OCI-LY7 (cell line): ENCODE results near the gene SPATA21. TPM values are rescaled to one million over a fixed set of nuclear protein-coding genes. Genes with fewer than 3 reads are reported as not detected.
A peak's percentile ranks its signal among the peaks of the same experiment; 100 is the strongest.

ENCODE experiments used
- BruUV-seq: library from RNA; stranded (reverse); fragments of 400-500 nt; replicated peaks from 2 replicates; lab custom pipeline; 2021; lab: Mats Ljungman, UMichigan
- CTCF ChIA-PET: fragments of 300-600 bp; sonication (Branson Sonifier 250); formaldehyde crosslinking; loops from one replicate; lab custom pipeline; 2022; ENCODE audit warnings: antibody characterized with exemption; ENCODE audit not compliant: unreplicated experiment; lab: Charles Lee
- POLR2A ChIA-PET: fragments of 300-600 bp; sonication (Branson Sonifier 250); formaldehyde crosslinking; loops from one replicate; lab custom pipeline; 2022; ENCODE audit warnings: antibody characterized with exemption; lab: Charles Lee
- DNase-seq: peaks from one replicate; pipeline ENCODE4 v3.0.0-alpha.2; 2015; ENCODE audit warnings: low spot score
- H2AFZ ChIP-seq: fragments of 200-600 bp; sonication (generic), shearing (Covaris generic); 2 replicates; pipeline ENCODE4 v1.6.1; 2014; ENCODE audit warnings: mild to moderate bottlenecking, antibody characterized with exemption, low read length, moderate library complexity
- H3K27ac ChIP-seq: fragments of 200-600 bp; sonication (generic); 2 replicates; pipeline ENCODE4 v1.5.1; 2014; ENCODE audit warnings: mixed run types, low read depth, mild to moderate bottlenecking, moderate library complexity, low read length, inconsistent platforms; ENCODE audit not compliant: poor library complexity, severe bottlenecking
- H3K36me3 ChIP-seq: fragments of 200-600 bp; sonication (generic); 2 replicates; pipeline ENCODE4 v1.6.1; 2014; ENCODE audit warnings: mild to moderate bottlenecking, antibody characterized with exemption, low read length, moderate library complexity, mixed read lengths; ENCODE audit not compliant: insufficient read depth
- H3K4me1 ChIP-seq: fragments of 200-600 bp; sonication (generic); 2 replicates; pipeline ENCODE4 v1.5.1; 2014; ENCODE audit warnings: mild to moderate bottlenecking, low read length; ENCODE audit not compliant: insufficient read depth, poor library complexity, severe bottlenecking
- H3K4me2 ChIP-seq: fragments of 200-600 bp; sonication (generic); 2 replicates; pipeline ENCODE4 v1.6.1; 2014; ENCODE audit warnings: mild to moderate bottlenecking, low read length
- H3K4me3 ChIP-seq: fragments of 200-600 bp; sonication (generic); 2 replicates; pipeline ENCODE4 v1.5.1; 2014; ENCODE audit warnings: mild to moderate bottlenecking, low read depth, low read length; ENCODE audit not compliant: poor library complexity, severe bottlenecking
- H3K79me2 ChIP-seq: fragments of 200-600 bp; sonication (generic); 2 replicates; pipeline ENCODE4 v1.6.1; 2016; ENCODE audit warnings: low read depth, mild to moderate bottlenecking, low read length, moderate library complexity, mixed read lengths; ENCODE audit not compliant: insufficient read depth
- H3K9me2 ChIP-seq: fragments of 200-600 bp; sonication (generic); 2 replicates; pipeline ENCODE4 v1.6.1; 2016; ENCODE audit warnings: mild to moderate bottlenecking, low read length, mixed read lengths; ENCODE audit not compliant: insufficient read depth
- H3K9me3 ChIP-seq: fragments of 200-600 bp; sonication (generic); 2 replicates; pipeline ENCODE4 v1.6.1; 2014; ENCODE audit warnings: mild to moderate bottlenecking, mixed run types, low read length, mixed read lengths
- H4K20me1 ChIP-seq: fragments of 200-600 bp; sonication (generic); 2 replicates; pipeline ENCODE4 v1.6.1; 2014; ENCODE audit warnings: mild to moderate bottlenecking, antibody characterized with exemption, low read length, moderate library complexity, mixed read lengths; ENCODE audit not compliant: insufficient read depth
- EZH2phosphoT487 ChIP-seq: fragments of 200-600 bp; sonication (generic); IDR thresholded peaks from 2 replicates; pipeline ENCODE4 v1.6.1; 2018; ENCODE audit warnings: low read depth, borderline replicate concordance, mild to moderate bottlenecking, mixed run types, antibody characterized with exemption, low read length, moderate library complexity, mixed read lengths
- intact Hi-C: fragments of 100-400 bp; cut with micrococcal nuclease; formaldehyde crosslinking; loops from one replicate; pipeline ENCODE4 v1.10.0; 2022; ENCODE audit not compliant: unreplicated experiment
- total RNA-seq, 2 experiments: library from RNA; depleted of rRNA in 1 of 2; stranded (reverse); fragments of >200 nt in 1 of 2; shearing (Covaris generic) in 1 of 2; gene quantifications; 2 replicates each; pipeline ENCODE4 v1.2.3, GENCODE V29; 2014 to 2022
- TF ChIP-seq, protein P1 (sequence below): fragments of 200-600 bp; sonication (generic); conservative IDR thresholded peaks from 2 replicates; pipeline ENCODE4 v1.5.1; 2014; ENCODE audit warnings: mild to moderate bottlenecking, antibody characterized with exemption, low read length, moderate library complexity, mixed read lengths

Gene SPATA21
- total RNA-seq, 2 experiments from 2014 or later = 0.40 TPM; not detected in 1

DNA sequence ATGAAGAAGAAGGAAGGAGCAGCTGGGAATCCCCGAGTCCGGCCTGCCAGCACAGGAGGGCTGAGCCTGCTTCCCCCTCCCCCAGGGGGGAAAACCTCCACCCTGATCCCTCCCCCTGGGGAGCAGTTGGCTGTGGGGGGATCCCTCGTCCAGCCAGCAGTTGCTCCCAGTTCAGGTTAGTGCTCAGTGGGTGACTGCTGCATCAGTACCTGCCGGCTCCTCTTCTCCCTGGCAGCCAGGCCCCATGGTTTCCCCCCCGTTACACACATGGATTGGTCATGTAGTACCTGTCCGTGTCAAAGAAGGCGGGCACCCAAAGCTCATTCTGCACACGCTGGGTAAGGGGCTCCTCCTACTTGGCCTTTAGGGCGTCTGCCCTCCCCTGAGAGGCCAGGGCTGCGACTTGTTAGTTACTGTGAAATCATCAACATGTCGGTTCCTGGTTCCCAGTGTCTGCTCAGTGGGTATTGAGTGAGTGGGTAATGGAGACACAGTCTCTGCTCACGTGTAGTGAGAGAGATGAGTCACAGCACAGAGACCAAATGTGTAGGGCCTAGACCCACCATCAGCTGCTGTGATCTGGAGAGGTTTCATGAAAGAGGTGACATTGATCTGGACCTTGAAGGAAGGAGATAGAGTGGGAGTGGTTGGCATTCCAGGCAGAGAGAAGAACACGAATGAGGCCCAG is 14.8 kb upstream of the SPATA21 start:
- POLR2A ChIA-PET = interaction anchor here (0.6 kb wide), 2 partner anchors 89 to 482 kb away, joined by 3 to 4 read pairs; no protein-coding TSS in a partner anchor
- H3K27ac ChIP-seq = peak overlapping the region; percentile 7
- peaks cover 98% of the 10 kb centered on the region for H3K36me3 ChIP-seq
- CTCF ChIA-PET = no interaction called here
- no peaks in the 10 kb centered on the region for H3K79me2 ChIP-seq
- peak overlapping the region; percentile 53 for H3K4me2 ChIP-seq
- peaks cover 23% of the 10 kb centered on the region for H3K4me1 ChIP-seq
- H3K9me2 ChIP-seq = no peaks in the 10 kb centered on the region
- TF ChIP-seq, protein P1, sequence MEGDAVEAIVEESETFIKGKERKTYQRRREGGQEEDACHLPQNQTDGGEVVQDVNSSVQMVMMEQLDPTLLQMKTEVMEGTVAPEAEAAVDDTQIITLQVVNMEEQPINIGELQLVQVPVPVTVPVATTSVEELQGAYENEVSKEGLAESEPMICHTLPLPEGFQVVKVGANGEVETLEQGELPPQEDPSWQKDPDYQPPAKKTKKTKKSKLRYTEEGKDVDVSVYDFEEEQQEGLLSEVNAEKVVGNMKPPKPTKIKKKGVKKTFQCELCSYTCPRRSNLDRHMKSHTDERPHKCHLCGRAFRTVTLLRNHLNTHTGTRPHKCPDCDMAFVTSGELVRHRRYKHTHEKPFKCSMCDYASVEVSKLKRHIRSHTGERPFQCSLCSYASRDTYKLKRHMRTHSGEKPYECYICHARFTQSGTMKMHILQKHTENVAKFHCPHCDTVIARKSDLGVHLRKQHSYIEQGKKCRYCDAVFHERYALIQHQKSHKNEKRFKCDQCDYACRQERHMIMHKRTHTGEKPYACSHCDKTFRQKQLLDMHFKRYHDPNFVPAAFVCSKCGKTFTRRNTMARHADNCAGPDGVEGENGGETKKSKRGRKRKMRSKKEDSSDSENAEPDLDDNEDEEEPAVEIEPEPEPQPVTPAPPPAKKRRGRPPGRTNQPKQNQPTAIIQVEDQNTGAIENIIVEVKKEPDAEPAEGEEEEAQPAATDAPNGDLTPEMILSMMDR = no peak
- no peak for TF ChIP-seq EZH2phosphoT487
- H3K9me3 ChIP-seq = no peaks in the 10 kb centered on the region
- H2AFZ ChIP-seq = no peak overlapping the region
- no TSS peak for BruUV-seq
- H4K20me1 ChIP-seq = no peaks in the 10 kb centered on the region
- no peak for DNase-seq
- intact Hi-C loops = no loop called here
- no peak overlapping the region for H3K4me3 ChIP-seq

DNA sequence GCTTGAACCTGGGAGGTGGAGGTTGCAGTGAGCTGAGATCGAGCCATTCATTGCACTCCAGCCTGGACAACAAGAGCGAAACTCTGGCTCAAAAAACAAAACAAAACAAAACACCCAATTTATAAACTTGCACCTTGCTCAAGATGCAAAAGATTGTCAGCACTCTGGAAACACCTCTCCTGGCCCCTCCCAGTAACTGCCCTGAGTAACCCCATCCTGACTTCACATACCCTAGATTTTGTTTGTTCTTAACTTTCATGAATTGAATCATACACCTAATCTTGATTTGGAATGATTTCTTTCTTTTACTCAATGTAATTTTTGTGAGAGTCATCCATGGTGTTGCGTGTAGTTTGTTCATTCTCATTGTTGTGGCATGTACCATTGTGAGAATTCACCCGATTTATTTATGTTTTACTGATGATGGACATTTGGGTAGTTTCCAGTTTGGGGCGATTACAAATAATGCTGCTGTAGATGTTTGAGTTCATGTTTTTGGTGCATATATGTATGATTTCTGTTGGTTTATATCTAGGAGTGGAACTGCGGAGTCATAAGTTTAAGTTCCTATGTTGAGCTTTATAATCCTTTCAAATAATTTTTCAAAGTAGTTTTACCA is 13.7 kb upstream of the SPATA21 start:
- no peak overlapping the region for H3K4me3 ChIP-seq
- H3K27ac ChIP-seq = no peak overlapping the region
- no peaks in the 10 kb centered on the region for H4K20me1 ChIP-seq
- H2AFZ ChIP-seq = no peak overlapping the region
- no peaks in the 10 kb centered on the region for H3K9me3 ChIP-seq
- TF ChIP-seq, protein P1 = no peak
- TF ChIP-seq EZH2phosphoT487 = no peak
- no TSS peak for BruUV-seq
- DNase-seq = no peak
- peaks cover 96% of the 10 kb centered on the region for H3K36me3 ChIP-seq
- CTCF ChIA-PET = no interaction called here
- peaks cover 23% of the 10 kb centered on the region for H3K4me1 ChIP-seq
- POLR2A ChIA-PET = no interaction called here
- intact Hi-C loops = no loop called here
- H3K9me2 ChIP-seq = no peaks in the 10 kb centered on the region
- H3K4me2 ChIP-seq = peak overlapping the region; percentile 53
- no peaks in the 10 kb centered on the region for H3K79me2 ChIP-seq

GRCh38 chr1:16449666-16450065 is 12.4 kb upstream of the SPATA21 start:
- Histone ChIP-seq H4K20me1 (no peaks in the 10 kb centered on the region), H3K9me3 (no peaks in the 10 kb centered on the region), H3K36me3 (peaks cover 95% of the 10 kb centered on the region), H2AFZ (no peak overlapping the region), H3K79me2 (no peaks in the 10 kb centered on the region), H3K27ac (no peak overlapping the region), H3K4me1 (peaks cover 23% of the 10 kb centered on the region), H3K9me2 (no peaks in the 10 kb centered on the region), H3K4me3 (no peak overlapping the region), H3K4me2 (no peak overlapping the region)
- POLR2A ChIA-PET = interaction anchor here (0.6 kb wide), 1 partner anchor 878 kb away, joined by 5 read pairs; no protein-coding TSS in a partner anchor
- intact Hi-C loops = no loop called here
- DNase-seq = no peak
- CTCF ChIA-PET = no interaction called here
- TF ChIP-seq EZH2phosphoT487 = no peak
- TF ChIP-seq, protein P1 = no peak
- BruUV-seq = no TSS peak
